Measurements from ENCODE around the gene SRGAP2C.
"Not testable (repeated sequence)": the region's sequence is repeated elsewhere in the genome, so short reads cannot be mapped to it uniquely, and the experiment has no call there.

The SRGAP2C gene

GRCh38 chr1:121438862-121439261, 254.1 kb downstream of the SRGAP2C start:
- DNase-seq: not testable (repeated sequence)

- DNase-seq: no peak
Observed at GRCh38 chr1:121440993-121441392, 256.2 kb downstream of the SRGAP2C start.
